Measurements from ENCODE around the gene C1RL.

GRCh38 chr12:7151532-7151931 lies 42.5 kb upstream of the C1RL start:
- TF ChIP-seq POLR2A (IDR thresholded peaks at IDR 0.05; ENCODE audit: borderline replicate concordance, extremely low read depth, insufficient read depth, insufficient read length) = no peak
- TF ChIP-seq, protein P1, sequence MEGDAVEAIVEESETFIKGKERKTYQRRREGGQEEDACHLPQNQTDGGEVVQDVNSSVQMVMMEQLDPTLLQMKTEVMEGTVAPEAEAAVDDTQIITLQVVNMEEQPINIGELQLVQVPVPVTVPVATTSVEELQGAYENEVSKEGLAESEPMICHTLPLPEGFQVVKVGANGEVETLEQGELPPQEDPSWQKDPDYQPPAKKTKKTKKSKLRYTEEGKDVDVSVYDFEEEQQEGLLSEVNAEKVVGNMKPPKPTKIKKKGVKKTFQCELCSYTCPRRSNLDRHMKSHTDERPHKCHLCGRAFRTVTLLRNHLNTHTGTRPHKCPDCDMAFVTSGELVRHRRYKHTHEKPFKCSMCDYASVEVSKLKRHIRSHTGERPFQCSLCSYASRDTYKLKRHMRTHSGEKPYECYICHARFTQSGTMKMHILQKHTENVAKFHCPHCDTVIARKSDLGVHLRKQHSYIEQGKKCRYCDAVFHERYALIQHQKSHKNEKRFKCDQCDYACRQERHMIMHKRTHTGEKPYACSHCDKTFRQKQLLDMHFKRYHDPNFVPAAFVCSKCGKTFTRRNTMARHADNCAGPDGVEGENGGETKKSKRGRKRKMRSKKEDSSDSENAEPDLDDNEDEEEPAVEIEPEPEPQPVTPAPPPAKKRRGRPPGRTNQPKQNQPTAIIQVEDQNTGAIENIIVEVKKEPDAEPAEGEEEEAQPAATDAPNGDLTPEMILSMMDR (IDR thresholded peaks at IDR 0.05 in 2 of 3, conservative IDR thresholded peaks at IDR 0.05 in 1 of 3; ENCODE audit: borderline replicate concordance in 1 of 3, insufficient read depth in 1 of 3, low read depth in 2 of 3, low read length in 2 of 3) = no peak
- TF ChIP-seq EZH2phosphoT487 (IDR thresholded peaks at IDR 0.05; ENCODE audit: borderline replicate concordance) = no peak
